NB4 (cell line): ENCODE results near the gene DLG2.

Experiments
- DNase-seq: peaks from one replicate; pipeline ENCODE4 v3.0.0; 2010; ENCODE audit warnings: low read depth
- H3K4me3 ChIP-seq: one replicate; pipeline ENCODE4 v1.5.1; 2011; ENCODE audit warnings: mild to moderate bottlenecking, low read depth, low read length, moderate library complexity
- CTCF ChIP-seq: IDR thresholded peaks from one replicate; pipeline ENCODE4 v1.5.1; 2012; ENCODE audit warnings: low read depth, low read length
- MAX ChIP-seq: IDR thresholded peaks from 2 replicates; pipeline ENCODE4 v1.6.1; 2011; ENCODE audit warnings: low read depth, low read length
- MYC ChIP-seq: IDR thresholded peaks from 2 replicates; pipeline ENCODE4 v1.6.1; 2011; ENCODE audit warnings: low read depth, low read length
- POLR2A ChIP-seq: IDR thresholded peaks from 2 replicates; pipeline ENCODE4 v1.6.1; 2011; ENCODE audit warnings: mild to moderate bottlenecking; ENCODE audit not compliant: insufficient read length; ENCODE audit errors: extremely low read depth

DLG2 gene

GRCh38 chr11:84536456-84536855 is 1090.7 kb downstream of the DLG2 start:
- DNase-seq: no peak
- TF ChIP-seq MYC (no peak), CTCF (no peak), MAX (no peak), POLR2A (no peak)
- H3K4me3 ChIP-seq: no peak overlapping the region

- TF ChIP-seq POLR2A: no peak
- no peak for TF ChIP-seq MYC
- TF ChIP-seq MAX: no peak
- TF ChIP-seq CTCF: no peak
- DNase-seq: no peak
- H3K4me3 ChIP-seq: no peak overlapping the region
These were observed 1094.8 kb downstream of the DLG2 start for GRCh38 chr11:84532364-84532763.

GRCh38 chr11:84526250-84526649 is 1100.9 kb downstream of the DLG2 start:
- DNase-seq: no peak
- TF ChIP-seq POLR2A (no peak), MAX (no peak)
- H3K4me3 ChIP-seq: no peak overlapping the region

GRCh38 chr11:84524422-84525051 is 1102.6 kb downstream of the DLG2 start:
- peak; percentile 34 for DNase-seq
- no peak overlapping the region for H3K4me3 ChIP-seq
- TF ChIP-seq MYC: no peak
- peak; percentile 37 for TF ChIP-seq CTCF
- TF ChIP-seq POLR2A: no peak

- no peak overlapping the region for H3K4me3 ChIP-seq
- TF ChIP-seq MAX: no peak
- TF ChIP-seq POLR2A: no peak
- TF ChIP-seq MYC: no peak
- TF ChIP-seq CTCF: no peak
- DNase-seq: no peak
These were observed 1104.8 kb downstream of the DLG2 start for GRCh38 chr11:84522331-84522730.

GRCh38 chr11:84518631-84519183 is 1108.4 kb downstream of the DLG2 start:
- no peak for DNase-seq
- TF ChIP-seq MAX: no peak
- TF ChIP-seq POLR2A: no peak
- no peak for TF ChIP-seq CTCF
- no peak for TF ChIP-seq MYC
- no peak overlapping the region for H3K4me3 ChIP-seq
